ENCODE measurements around the gene GRM5. TPM values are rescaled to one million over a fixed set of nuclear protein-coding genes. Genes with fewer than 3 reads are reported as not detected.

The GRM5 gene
- total RNA-seq, 1 donor from 2014 or later = 0.26 TPM

DNA sequence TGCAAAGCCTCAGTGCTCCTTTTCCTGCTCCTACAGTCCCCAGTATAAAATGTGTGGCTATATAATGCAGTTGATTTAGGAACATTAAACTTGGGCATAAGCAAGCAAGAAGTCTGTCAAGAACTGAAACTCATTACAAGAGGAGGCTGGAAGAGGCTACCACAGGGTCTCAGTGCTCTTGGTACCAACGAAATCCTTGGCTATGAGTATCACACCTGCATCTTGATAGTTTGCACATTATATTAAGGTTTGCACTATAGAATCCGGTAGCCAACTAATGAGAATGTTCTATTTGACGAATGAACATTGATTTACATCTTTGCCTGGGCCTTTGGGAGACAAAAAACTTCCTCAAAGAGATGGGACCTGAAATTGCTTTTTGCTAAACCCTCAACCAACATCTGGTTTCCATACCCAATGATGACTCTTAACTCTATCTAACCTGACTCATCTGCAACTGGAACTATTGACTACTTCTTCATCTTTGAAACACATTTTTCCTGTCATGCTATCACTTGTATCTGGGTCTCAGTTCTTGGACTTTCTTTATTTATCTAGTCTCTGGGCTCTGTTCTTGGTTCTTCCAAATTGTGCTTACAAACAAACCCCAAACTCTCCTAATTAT lies 521.0 kb downstream of the GRM5 start:
- no peak overlapping the region for H3K4me3 Mint-ChIP-seq (ENCODE audit: low read depth)
- H3K27ac Mint-ChIP-seq = no peak overlapping the region
- TF ChIP-seq, protein P1, sequence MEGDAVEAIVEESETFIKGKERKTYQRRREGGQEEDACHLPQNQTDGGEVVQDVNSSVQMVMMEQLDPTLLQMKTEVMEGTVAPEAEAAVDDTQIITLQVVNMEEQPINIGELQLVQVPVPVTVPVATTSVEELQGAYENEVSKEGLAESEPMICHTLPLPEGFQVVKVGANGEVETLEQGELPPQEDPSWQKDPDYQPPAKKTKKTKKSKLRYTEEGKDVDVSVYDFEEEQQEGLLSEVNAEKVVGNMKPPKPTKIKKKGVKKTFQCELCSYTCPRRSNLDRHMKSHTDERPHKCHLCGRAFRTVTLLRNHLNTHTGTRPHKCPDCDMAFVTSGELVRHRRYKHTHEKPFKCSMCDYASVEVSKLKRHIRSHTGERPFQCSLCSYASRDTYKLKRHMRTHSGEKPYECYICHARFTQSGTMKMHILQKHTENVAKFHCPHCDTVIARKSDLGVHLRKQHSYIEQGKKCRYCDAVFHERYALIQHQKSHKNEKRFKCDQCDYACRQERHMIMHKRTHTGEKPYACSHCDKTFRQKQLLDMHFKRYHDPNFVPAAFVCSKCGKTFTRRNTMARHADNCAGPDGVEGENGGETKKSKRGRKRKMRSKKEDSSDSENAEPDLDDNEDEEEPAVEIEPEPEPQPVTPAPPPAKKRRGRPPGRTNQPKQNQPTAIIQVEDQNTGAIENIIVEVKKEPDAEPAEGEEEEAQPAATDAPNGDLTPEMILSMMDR (IDR thresholded peaks at IDR 0.05; ENCODE audit: unreplicated experiment) = no peak

DNA sequence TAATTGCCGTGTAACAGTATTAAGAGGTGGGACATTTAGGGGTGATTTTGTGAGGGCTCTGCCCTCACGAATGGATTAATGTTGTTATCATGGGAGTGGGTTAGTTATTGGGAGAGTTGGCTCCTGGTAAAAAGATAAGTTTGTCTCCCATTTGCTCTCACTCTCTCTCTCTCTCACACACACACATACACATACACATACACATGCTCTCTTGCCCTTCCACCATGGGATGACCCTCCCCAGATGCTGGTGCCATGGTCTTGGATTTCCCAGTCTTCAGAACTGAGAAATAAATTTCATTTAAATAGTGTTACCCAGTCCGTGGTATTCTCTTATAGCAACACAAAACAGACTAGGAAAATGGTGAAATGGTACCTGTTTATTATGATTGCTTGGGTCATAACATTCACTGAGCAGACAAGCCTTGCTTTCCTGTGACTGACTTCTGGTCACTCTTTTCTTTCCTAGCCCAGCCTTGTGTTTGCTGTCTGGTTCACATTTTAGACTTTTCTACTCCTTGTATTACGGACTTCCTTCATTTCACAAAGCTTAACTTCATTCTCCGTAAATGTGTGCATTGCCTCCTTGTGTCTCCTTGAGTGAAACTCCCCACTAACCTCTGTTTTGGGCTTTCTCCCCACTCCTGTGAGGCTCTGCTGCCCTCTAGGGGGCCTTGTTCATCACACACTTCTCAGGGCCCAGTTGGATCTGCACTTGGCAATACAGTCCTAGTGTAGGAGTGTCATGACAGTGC lies 521.7 kb downstream of the GRM5 start:
- Mint-ChIP-seq H3K4me1 (ENCODE audit: low read depth) (peaks cover 3% of the 10 kb centered on the region), H3K4me3 (ENCODE audit: low read depth) (no peak overlapping the region), H3K27ac (no peak overlapping the region), H3K9me3 (ENCODE audit: low read depth) (no peaks in the 10 kb centered on the region), H3K27me3 (peaks cover 16% of the 10 kb centered on the region), H3K36me3 (ENCODE audit: insufficient read depth) (no peaks in the 10 kb centered on the region)
- DNase-seq (ENCODE audit: low spot score, unreplicated experiment) = peak; percentile 68
- TF ChIP-seq, protein P1 (IDR thresholded peaks at IDR 0.05; ENCODE audit: unreplicated experiment) = peak; percentile 94

More for the DNA sequence above, 521.0 kb downstream of the GRM5 start:
- H3K4me1 Mint-ChIP-seq (ENCODE audit: low read depth) = peaks cover 3% of the 10 kb centered on the region
- H3K27me3 Mint-ChIP-seq = peaks cover 16% of the 10 kb centered on the region
- no peak for DNase-seq (ENCODE audit: low spot score, unreplicated experiment)
- no peaks in the 10 kb centered on the region for H3K9me3 Mint-ChIP-seq (ENCODE audit: low read depth)
- no peaks in the 10 kb centered on the region for H3K36me3 Mint-ChIP-seq (ENCODE audit: insufficient read depth)

DNA sequence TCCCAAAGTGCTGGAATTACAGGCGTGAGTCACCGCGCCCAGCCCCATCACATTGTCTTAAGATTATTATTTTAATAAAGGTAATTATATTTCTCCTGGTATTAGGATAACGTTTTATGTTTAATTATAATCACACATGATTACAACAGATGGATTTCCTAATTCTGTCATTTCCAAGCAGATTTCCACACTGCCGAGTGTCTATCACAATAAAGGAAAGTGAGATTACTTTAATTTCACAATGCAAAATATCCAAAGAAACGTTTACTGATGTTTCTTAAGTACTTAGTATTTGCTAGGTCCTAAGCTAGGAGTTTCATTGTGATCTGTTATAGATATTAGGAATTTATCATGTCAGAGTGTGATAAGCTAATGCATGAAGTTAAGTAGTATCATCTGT lies 524.8 kb downstream of the GRM5 start:
- H3K27ac Mint-ChIP-seq = no peak overlapping the region
- DNase-seq (ENCODE audit: low spot score, unreplicated experiment) = no peak
- peaks cover 15% of the 10 kb centered on the region for H3K27me3 Mint-ChIP-seq
- H3K36me3 Mint-ChIP-seq (ENCODE audit: insufficient read depth) = no peaks in the 10 kb centered on the region
- H3K4me1 Mint-ChIP-seq (ENCODE audit: low read depth) = peaks cover 8% of the 10 kb centered on the region
- no peaks in the 10 kb centered on the region for H3K9me3 Mint-ChIP-seq (ENCODE audit: low read depth)
- TF ChIP-seq, protein P1 (IDR thresholded peaks at IDR 0.05; ENCODE audit: unreplicated experiment) = no peak
- H3K4me3 Mint-ChIP-seq (ENCODE audit: low read depth) = no peak overlapping the region

DNA sequence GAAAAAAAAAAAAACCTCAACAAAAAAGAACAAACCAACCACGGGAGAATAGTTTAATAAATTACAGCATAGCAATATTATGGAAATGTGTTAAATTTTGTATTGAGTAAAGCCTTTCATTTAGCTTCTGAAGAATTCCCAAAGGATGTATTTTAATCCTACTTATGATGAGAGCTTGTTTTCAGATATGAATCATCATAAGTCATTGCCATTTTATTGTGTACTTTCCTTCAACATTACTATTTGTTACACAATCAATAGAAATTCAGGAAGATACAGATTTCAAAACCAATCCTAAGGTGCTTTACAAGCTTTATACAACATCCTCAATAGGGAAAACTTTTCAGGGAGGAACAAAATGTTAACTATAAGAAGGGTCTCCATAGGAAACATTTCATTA lies 527.7 kb downstream of the GRM5 start:
- DNase-seq (ENCODE audit: low spot score, unreplicated experiment) = no peak
- Mint-ChIP-seq H3K4me1 (ENCODE audit: low read depth) (peaks cover 7% of the 10 kb centered on the region), H3K4me3 (ENCODE audit: low read depth) (no peak overlapping the region), H3K27ac (no peak overlapping the region), H3K9me3 (ENCODE audit: low read depth) (no peaks in the 10 kb centered on the region), H3K36me3 (ENCODE audit: insufficient read depth) (no peaks in the 10 kb centered on the region), H3K27me3 (peaks cover 11% of the 10 kb centered on the region)
- TF ChIP-seq, protein P1 (IDR thresholded peaks at IDR 0.05; ENCODE audit: unreplicated experiment) = no peak

DNA sequence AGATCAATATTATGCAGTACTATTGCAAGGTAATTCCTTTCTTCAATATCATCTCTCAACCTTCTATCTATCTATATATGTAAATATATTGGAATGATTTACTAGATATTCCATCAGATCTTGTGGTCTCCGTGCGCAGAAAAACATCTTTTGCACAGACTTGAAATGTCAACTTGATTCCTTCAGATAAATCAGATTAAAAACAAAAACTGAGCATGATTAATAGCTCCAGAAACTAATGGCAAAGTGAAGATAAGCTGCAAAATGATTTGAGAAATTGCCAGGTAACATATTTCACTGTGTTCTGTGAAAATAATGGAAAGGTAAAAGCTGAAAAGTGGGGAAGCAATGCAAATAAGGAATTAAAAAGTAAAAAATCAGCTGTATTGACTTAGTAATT lies 528.2 kb downstream of the GRM5 start:
- H3K27ac Mint-ChIP-seq = no peak overlapping the region
- TF ChIP-seq, protein P1 (IDR thresholded peaks at IDR 0.05; ENCODE audit: unreplicated experiment) = no peak
- H3K9me3 Mint-ChIP-seq (ENCODE audit: low read depth) = no peaks in the 10 kb centered on the region
- no peak for DNase-seq (ENCODE audit: low spot score, unreplicated experiment)
- H3K27me3 Mint-ChIP-seq = peaks cover 12% of the 10 kb centered on the region
- H3K4me1 Mint-ChIP-seq (ENCODE audit: low read depth) = peaks cover 7% of the 10 kb centered on the region
- no peak overlapping the region for H3K4me3 Mint-ChIP-seq (ENCODE audit: low read depth)
- H3K36me3 Mint-ChIP-seq (ENCODE audit: insufficient read depth) = no peaks in the 10 kb centered on the region

Measured in progenitor cell of endocrine pancreas (in vitro differentiated cells).